K562 (cell line): ENCODE measurements around the gene ZNF598. TPM values are rescaled to one million over a fixed set of nuclear protein-coding genes. Genes with fewer than 3 reads are reported as not detected.

Source experiments
- AFF1 ChIP-seq, 2 experiments: fragments of 450-650 bp; IDR thresholded peaks; 2 replicates each; pipeline ENCODE4 v1.6.1; 2018; ENCODE audit warnings: mild to moderate bottlenecking in 2 of 2, low read depth in 1 of 2; ENCODE audit not compliant: partially characterized antibody in 2 of 2
- ARID4B ChIP-seq: sonication (generic); formaldehyde crosslinking; IDR thresholded peaks from 2 replicates; pipeline ENCODE4 v1.8.0; 2022; ENCODE audit warnings: mild to moderate bottlenecking, missing genetic modification reagents
- CEBPB ChIP-seq: fragments of 450-650 bp; IDR thresholded peaks from 2 replicates; pipeline ENCODE4 v1.6.1; 2016; ENCODE audit warnings: missing genetic modification characterization, missing compliant biosample characterization
- CEBPG ChIP-seq, 3 experiments: fragments of 200-800 bp in 1 of 3; sonication (Bioruptor generic) in 1 of 3; sonication (generic) in 1 of 3; formaldehyde crosslinking in 1 of 3; IDR thresholded peaks in 2 of 3; conservative IDR thresholded peaks in 1 of 3; 2 replicates each; pipeline versions ENCODE4 v1.6.1 to v1.8.0; 2016 to 2022; ENCODE audit warnings: missing compliant biosample characterization in 2 of 3, missing genetic modification characterization in 2 of 3, mild to moderate bottlenecking in 1 of 3, missing genetic modification reagents in 1 of 3
- FOXO4 ChIP-seq: fragments of 450-650 bp; formaldehyde crosslinking; IDR thresholded peaks from 2 replicates; pipeline ENCODE4 v1.4.0; 2020; ENCODE audit warnings: mild to moderate bottlenecking, moderate library complexity
- GMEB1 ChIP-seq: fragments of 250-450 bp; sonication (Bioruptor Pico); IDR thresholded peaks from 2 replicates; pipeline ENCODE4 v1.4.0; 2020; ENCODE audit warnings: mild to moderate bottlenecking
- MTA3 ChIP-seq: fragments of 450-650 bp; formaldehyde crosslinking; IDR thresholded peaks from 2 replicates; pipeline ENCODE4 v1.6.1; 2017; ENCODE audit warnings: mild to moderate bottlenecking, borderline replicate concordance
- POLR2H ChIP-seq: IDR thresholded peaks from 2 replicates; pipeline ENCODE4 v1.6.1; 2016; ENCODE audit warnings: missing genetic modification characterization, low read depth, mild to moderate bottlenecking, control low read depth, missing compliant biosample characterization, moderate library complexity
- PRMT5 ChIP-seq: sonication (generic); formaldehyde crosslinking; IDR thresholded peaks from 2 replicates; pipeline ENCODE4 v1.5.0; 2020; ENCODE audit warnings: missing genetic modification reagents
- SUPT5H ChIP-seq: fragments of 450-650 bp; IDR thresholded peaks from 2 replicates; pipeline ENCODE4 v1.6.1; 2016
- TARDBP ChIP-seq: fragments of 450-650 bp; IDR thresholded peaks from 2 replicates; pipeline ENCODE4 v1.6.1; 2016
- ZNF232 ChIP-seq: sonication (generic); formaldehyde crosslinking; IDR thresholded peaks from 2 replicates; pipeline ENCODE4 v1.8.0; 2022; ENCODE audit warnings: mild to moderate bottlenecking, missing genetic modification reagents
- ZNF696 ChIP-seq: fragments of 250-450 bp; sonication (Bioruptor Pico); conservative IDR thresholded peaks from 2 replicates; pipeline ENCODE4 v1.4.0; 2020; ENCODE audit warnings: mild to moderate bottlenecking, moderate library complexity
- polyA plus RNA-seq, 8 experiments: library from polyadenylated mRNA; depleted of rRNA in 4 of 8; stranded (reverse) in 5 of 8; unstranded in 3 of 8; fragments of >200 nt; fragmentation: Nextera tagmentation in 2 of 8; fragmentation: Illumina TruSeq in 1 of 8; extraction: Ambion mirVana in 2 of 8; extraction: Trizol in 1 of 8; gene quantifications; 2 replicates each; pipeline versions ENCODE4 v1.2.1 to v1.2.3, GENCODE V29; 2011 to 2014; ENCODE audit warnings: inconsistent platforms in 1 of 8, missing spikeins in 1 of 8
- total RNA-seq, 7 experiments: library from RNA; depleted of rRNA in 6 of 7; stranded (reverse); fragments of >200 nt in 6 of 7; fragmentation: Illumina TruSeq in 2 of 7; extraction: Trizol in 2 of 7; gene quantifications; 2 replicates each; pipeline versions ENCODE4 v1.2.1 to v1.2.3, GENCODE V29; 2011 to 2021; ENCODE audit warnings: low replicate concordance in 1 of 7

The ZNF598 gene
- total and polyA plus RNA-seq, 9 of the 15 experiments (the other 6 are each of a cell fraction or from before 2014, with no cell fraction given), result 0.11 to 115 (median 29.6) TPM

GRCh38 chr16:2008009-2008526 lies 1.6 kb downstream of the ZNF598 start (continued):
- no peak for TF ChIP-seq FOXO4 (CRISPR knock-in tag)
- TF ChIP-seq ARID4B (CRISPR knock-in tag), result no peak; the same call in 1 of the 2 replicates
- TF ChIP-seq ZNF696 (CRISPR knock-in tag), result no peak
- no peak for TF ChIP-seq POLR2H
- no peak for TF ChIP-seq GMEB1 (CRISPR knock-in tag)
- TF ChIP-seq TARDBP, result no peak
- TF ChIP-seq CEBPG (CRISPR knock-in tag; IDR thresholded peaks at IDR 0.05), result peak; percentile 85
- peak; percentile 6 to 57; a peak in 1 of 4 replicates for TF ChIP-seq CEBPG (tag; conservative IDR thresholded peaks at IDR 0.05 in 1 of 2, IDR thresholded peaks at IDR 0.05 in 1 of 2)
- TF ChIP-seq AFF1 (IDR thresholded peaks at IDR 0.05; ENCODE audit: low read depth in 1 of 2, partially characterized antibody in 2 of 2), result no peak
- no peak for TF ChIP-seq MTA3
- TF ChIP-seq ZNF232, result no peak
- no peak for TF ChIP-seq SUPT5H
- TF ChIP-seq PRMT5 (CRISPR knock-in tag), result no peak
- TF ChIP-seq CEBPB (tag), result peak; percentile 44
